ENCODE data around the gene COX5A. TPM values are rescaled to one million over a fixed set of nuclear protein-coding genes. Genes with fewer than 3 reads are reported as not detected.

COX5A gene
- total RNA-seq, result 100 to 1,000 TPM; 342 TPM

DNA sequence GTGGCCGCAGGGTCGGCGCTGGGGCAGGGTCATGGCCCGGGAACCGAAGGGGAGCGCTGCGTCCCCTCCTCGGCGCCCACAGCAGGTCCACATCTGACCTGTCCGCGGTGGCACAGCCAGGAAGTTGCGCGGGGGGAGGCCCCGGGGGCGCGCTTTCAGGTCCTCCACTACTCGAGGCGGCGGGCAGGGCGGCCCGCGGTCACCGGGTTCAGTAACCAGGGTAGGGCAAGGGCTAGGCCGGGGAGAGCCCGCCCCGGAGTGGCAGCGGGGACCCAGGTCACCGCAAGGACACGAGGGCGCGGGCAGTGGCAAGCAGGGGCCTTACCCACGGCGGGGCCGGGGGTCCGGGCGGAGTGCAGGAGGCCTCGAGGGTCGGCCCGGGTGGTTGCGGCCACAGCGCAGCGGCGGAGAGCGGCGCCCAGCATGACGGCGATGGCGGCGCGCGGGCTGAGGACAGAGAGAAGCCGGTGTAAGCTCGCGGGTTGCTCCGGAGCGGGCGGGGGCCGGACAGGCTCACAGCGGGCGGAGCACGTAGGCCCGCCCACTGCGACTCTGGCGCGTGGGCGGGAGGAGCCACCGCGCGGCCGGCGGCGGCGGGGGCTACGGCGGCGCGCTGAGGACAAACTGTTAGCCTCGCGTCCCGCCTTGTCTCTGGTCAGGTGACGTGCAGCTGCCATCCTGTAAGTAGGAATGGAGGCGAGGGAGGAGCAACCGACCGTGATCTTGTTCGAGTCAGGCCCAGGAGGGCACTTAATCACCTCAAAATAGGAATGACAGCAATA is at the start of gene COX5A:
TSS of gene COX5A (minus strand) at position 484 of the 782 bp plus-strand sequence. CDS start at position 425, 59 bp downstream.
- Mint-ChIP-seq H3K27me3 (no peaks in the 10 kb centered on the region), H3K4me1 (ENCODE audit: low read depth) (peaks cover 20% of the 10 kb centered on the region), H3K4me3 (peak within 1 kb of the TSS; percentile 87), H3K36me3 (ENCODE audit: low read depth) (peaks cover 17% of the 10 kb centered on the region), H3K9me3 (no peaks in the 10 kb centered on the region), H3K27ac (peak within 1 kb of the TSS; percentile 94)
- intact Hi-C loops (cut with micrococcal nuclease), result no loop called here
- peak; percentile 95 for DNase-seq
- TF ChIP-seq, protein P1, sequence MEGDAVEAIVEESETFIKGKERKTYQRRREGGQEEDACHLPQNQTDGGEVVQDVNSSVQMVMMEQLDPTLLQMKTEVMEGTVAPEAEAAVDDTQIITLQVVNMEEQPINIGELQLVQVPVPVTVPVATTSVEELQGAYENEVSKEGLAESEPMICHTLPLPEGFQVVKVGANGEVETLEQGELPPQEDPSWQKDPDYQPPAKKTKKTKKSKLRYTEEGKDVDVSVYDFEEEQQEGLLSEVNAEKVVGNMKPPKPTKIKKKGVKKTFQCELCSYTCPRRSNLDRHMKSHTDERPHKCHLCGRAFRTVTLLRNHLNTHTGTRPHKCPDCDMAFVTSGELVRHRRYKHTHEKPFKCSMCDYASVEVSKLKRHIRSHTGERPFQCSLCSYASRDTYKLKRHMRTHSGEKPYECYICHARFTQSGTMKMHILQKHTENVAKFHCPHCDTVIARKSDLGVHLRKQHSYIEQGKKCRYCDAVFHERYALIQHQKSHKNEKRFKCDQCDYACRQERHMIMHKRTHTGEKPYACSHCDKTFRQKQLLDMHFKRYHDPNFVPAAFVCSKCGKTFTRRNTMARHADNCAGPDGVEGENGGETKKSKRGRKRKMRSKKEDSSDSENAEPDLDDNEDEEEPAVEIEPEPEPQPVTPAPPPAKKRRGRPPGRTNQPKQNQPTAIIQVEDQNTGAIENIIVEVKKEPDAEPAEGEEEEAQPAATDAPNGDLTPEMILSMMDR (IDR thresholded peaks at IDR 0.05), result no peak
- CTCF ChIA-PET, result interaction anchor here (0.7 to 2.6 kb wide), 5 partner anchors 13 to 266 kb away, joined by 3 to 16 read pairs (median 4); partner anchors contain the start of genes C15orf39 and RPP25
- POLR2A ChIA-PET, result interaction anchor here (0.6 to 1.7 kb wide), 16 partner anchors 9 to 392 kb away, joined by 3 to 5 read pairs (median 3); partner anchors contain the start of genes PPCDC and ULK3
- peak; percentile 94 for ATAC-seq

DNA sequence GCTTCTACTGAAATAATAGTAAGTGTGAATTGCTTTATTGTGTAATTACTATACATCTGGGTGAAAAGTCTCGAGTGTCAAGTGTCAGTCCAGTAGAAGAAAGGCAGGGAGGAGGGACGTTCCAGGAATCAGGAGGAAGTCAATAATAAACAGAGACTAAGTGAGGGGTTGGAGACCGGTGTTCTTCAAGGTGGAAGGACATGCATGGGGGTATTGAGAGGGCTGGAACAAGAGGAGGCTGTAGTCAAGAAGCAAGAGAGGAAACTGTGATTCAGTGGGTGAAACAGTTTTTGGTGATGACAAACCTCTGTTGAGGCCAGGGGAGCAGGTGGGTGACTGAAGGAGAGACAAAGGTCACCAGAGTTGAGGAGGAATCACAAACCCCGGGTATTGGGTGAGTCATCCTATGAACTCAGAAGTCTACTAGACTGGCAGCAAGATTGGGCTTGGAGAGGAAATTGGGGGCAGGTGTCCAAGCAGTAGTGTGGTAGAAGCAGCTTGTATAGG is 45.9 kb upstream of the COX5A start:
- CTCF ChIA-PET, result interaction anchor here (0.6 to 1.6 kb wide), 3 partner anchors 8 to 317 kb away, joined by 3 to 6 read pairs (median 4); no protein-coding TSS in a partner anchor
- Mint-ChIP-seq H3K4me3 (no peak overlapping the region), H3K36me3 (ENCODE audit: low read depth) (no peaks in the 10 kb centered on the region), H3K27ac (peak overlapping the region; percentile 55), H3K4me1 (ENCODE audit: low read depth) (peaks cover 11% of the 10 kb centered on the region), H3K9me3 (no peaks in the 10 kb centered on the region), H3K27me3 (peaks cover 17% of the 10 kb centered on the region)
- POLR2A ChIA-PET, result interaction anchor here (0.5 to 1.0 kb wide), 2 partner anchors 28 to 220 kb away, joined by 3 to 5 read pairs; no protein-coding TSS in a partner anchor
- DNase-seq, result peak; percentile 88
- intact Hi-C loops (cut with micrococcal nuclease), result no loop called here
- TF ChIP-seq, protein P1 (IDR thresholded peaks at IDR 0.05), result no peak
- ATAC-seq, result peak; percentile 98

DNA sequence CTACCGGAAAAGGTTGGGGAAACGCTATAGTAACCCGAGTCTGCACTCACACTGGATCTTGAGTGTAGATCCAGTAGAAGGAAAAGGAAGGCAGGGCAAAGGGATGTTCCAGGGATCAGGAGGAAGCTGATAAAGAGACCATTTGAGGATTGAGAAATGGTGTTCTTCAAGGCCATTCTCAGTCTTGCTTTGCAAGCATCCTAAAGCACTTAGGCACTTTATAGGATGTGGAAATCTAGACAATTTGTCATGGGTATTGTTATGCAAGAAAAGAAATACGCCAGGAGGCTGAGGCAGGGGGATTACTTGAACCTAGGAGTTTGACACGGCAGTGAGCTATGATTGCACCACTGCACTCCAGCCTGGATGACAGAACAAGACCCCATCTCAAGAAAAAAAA is 44.3 kb upstream of the COX5A start:
- Mint-ChIP-seq H3K27me3 (peaks cover 17% of the 10 kb centered on the region), H3K4me1 (ENCODE audit: low read depth) (peaks cover 24% of the 10 kb centered on the region), H3K27ac (no peak overlapping the region), H3K9me3 (no peaks in the 10 kb centered on the region), H3K36me3 (ENCODE audit: low read depth) (no peaks in the 10 kb centered on the region), H3K4me3 (no peak overlapping the region)
- intact Hi-C loops (cut with micrococcal nuclease), result no loop called here
- no peak for DNase-seq
- ChIA-PET CTCF (interaction anchor here (1.0 kb wide), 1 partner anchor 347 kb away, joined by 3 read pairs; no protein-coding TSS in a partner anchor), POLR2A (interaction anchor here (1.1 kb wide), 1 partner anchor 26 kb away, joined by 5 read pairs; the partner anchor contains the start of gene RPP25)
- TF ChIP-seq, protein P1 (IDR thresholded peaks at IDR 0.05), result no peak
- ATAC-seq, result no peak

- ChIA-PET CTCF (interaction anchor here (0.8 to 2.6 kb wide), 4 partner anchors 23 to 225 kb away, joined by 3 to 13 read pairs (median 4); no protein-coding TSS in a partner anchor), POLR2A (interaction anchor here (1.0 kb wide), 1 partner anchor 45 kb away, joined by 3 read pairs; the partner anchor contains the start of gene PPCDC)
- DNase-seq (peak; percentile 82), ATAC-seq (peak; percentile 89)
- no peak overlapping the region for H3K4me3 Mint-ChIP-seq
- no peaks in the 10 kb centered on the region for H3K9me3 Mint-ChIP-seq
- TF ChIP-seq, protein P1 (IDR thresholded peaks at IDR 0.05), result no peak
- H3K27ac Mint-ChIP-seq, result no peak overlapping the region
- no peaks in the 10 kb centered on the region for H3K36me3 Mint-ChIP-seq (ENCODE audit: low read depth)
- intact Hi-C loops (cut with micrococcal nuclease), result no loop called here
- peaks cover 15% of the 10 kb centered on the region for H3K4me1 Mint-ChIP-seq (ENCODE audit: low read depth)
- peaks cover 10% of the 10 kb centered on the region for H3K27me3 Mint-ChIP-seq
Measured at GRCh38 chr15:74978503-74978902, 40.6 kb upstream of the COX5A start.
